CD14-positive monocyte (primary cell): ENCODE measurements around the gene SLC20A1. TPM values are rescaled to one million over a fixed set of nuclear protein-coding genes. Genes with fewer than 3 reads are reported as not detected.
"Not testable (repeated sequence)": the region's sequence is repeated elsewhere in the genome, so short reads cannot be mapped to it uniquely, and the experiment has no call there.

Experiments
- DNase-seq, 3 donors: peaks; one replicate each; pipeline ENCODE4 v3.0.0-alpha.2; 2011 to 2022
- H2AFZ ChIP-seq: 2 replicates; pipeline ENCODE4 v1.6.0; 2012; ENCODE audit warnings: mild to moderate bottlenecking, low read depth, low read length, inconsistent platforms; ENCODE audit not compliant: insufficient read depth, poor library complexity, severe bottlenecking
- H3K27ac ChIP-seq, 2 donors: 1 replicate in 1 of 2; 2 replicates in 1 of 2; pipeline ENCODE4 v1.5.1; 2012 to 2013; ENCODE audit warnings: low read length in 2 of 2, control low read depth in 1 of 2, inconsistent platforms in 1 of 2, low read depth in 1 of 2, mild to moderate bottlenecking in 1 of 2
- H3K27me3 ChIP-seq, 2 donors: one replicate each; pipeline versions ENCODE4 v1.6.0 to v1.6.1; 2011 to 2013; ENCODE audit warnings: low read length in 2 of 2; ENCODE audit not compliant: control insufficient read depth in 2 of 2, insufficient read depth in 2 of 2
- H3K36me3 ChIP-seq, 2 donors: replicated peaks in 1 of 2; 1 replicate in 1 of 2; 2 replicates in 1 of 2; pipeline versions ENCODE4 v1.5.1 to v1.6.1; 2012 to 2013; ENCODE audit warnings: low read length in 2 of 2, control low read depth in 1 of 2, inconsistent platforms in 1 of 2, mild to moderate bottlenecking in 1 of 2; ENCODE audit not compliant: insufficient read depth in 2 of 2, control insufficient read depth in 1 of 2
- H3K4me1 ChIP-seq, 2 donors: 1 replicate in 1 of 2; 2 replicates in 1 of 2; pipeline versions ENCODE4 v1.5.1 to v1.6.1; 2012 to 2013; ENCODE audit warnings: low read length in 2 of 2, control low read depth in 1 of 2, inconsistent platforms in 1 of 2, mild to moderate bottlenecking in 1 of 2, moderate library complexity in 1 of 2; ENCODE audit not compliant: insufficient read depth in 2 of 2, control insufficient read depth in 1 of 2
- H3K4me2 ChIP-seq: replicated peaks from 2 replicates; pipeline ENCODE3; 2012; ENCODE audit warnings: low read length, moderate library complexity, mild to moderate bottlenecking; ENCODE audit not compliant: poor library complexity, severe bottlenecking; ENCODE audit errors: extremely low read depth
- H3K4me3 ChIP-seq, 3 experiments: fragments of 200-600 bp in 1 of 3; sonication (generic) in 1 of 3; replicated peaks in 1 of 3; 1 replicate in 2 of 3; 2 replicates in 1 of 3; pipeline ENCODE4 v1.5.1; 2011 to 2013; ENCODE audit warnings: low read length in 3 of 3, mild to moderate bottlenecking in 3 of 3, control low read depth in 2 of 3, low read depth in 2 of 3, inconsistent platforms in 1 of 3, moderate library complexity in 1 of 3
- H3K79me2 ChIP-seq: 2 replicates; pipeline ENCODE4 v1.6.0; 2012; ENCODE audit warnings: mild to moderate bottlenecking, control low read depth, inconsistent platforms, low read length, moderate library complexity; ENCODE audit not compliant: insufficient read depth
- H3K9ac ChIP-seq: 2 replicates; pipeline ENCODE4 v1.6.0; 2017; ENCODE audit warnings: low read length, mild to moderate bottlenecking; ENCODE audit not compliant: insufficient read depth, poor library complexity, severe bottlenecking
- H3K9me3 ChIP-seq, 2 donors: replicated peaks in 1 of 2; 1 replicate in 1 of 2; 2 replicates in 1 of 2; pipeline versions ENCODE4 v1.5.1 to v1.6.1; 2012 to 2013; ENCODE audit warnings: low read length in 2 of 2, control low read depth in 1 of 2; ENCODE audit not compliant: control insufficient read depth in 1 of 2, insufficient read depth in 1 of 2
- H4K20me1 ChIP-seq: 2 replicates; pipeline ENCODE4 v1.6.0; 2012; ENCODE audit warnings: mild to moderate bottlenecking, low read length, control low read depth, moderate library complexity; ENCODE audit not compliant: insufficient read depth
- H3K27ac Mint-ChIP-seq, 7 donors: one replicate each; pipeline ENCODE4 v1.8.0; 2020; ENCODE audit warnings: mild to moderate bottlenecking in 7 of 7, mixed read lengths in 7 of 7, moderate library complexity in 6 of 7, inconsistent platforms in 2 of 7
- H3K27me3 Mint-ChIP-seq, 3 donors: one replicate each; pipeline ENCODE4 v1.8.0; 2021 to 2022; ENCODE audit warnings: low read depth in 3 of 3, mild to moderate bottlenecking in 3 of 3, mixed read lengths in 3 of 3, moderate library complexity in 3 of 3, inconsistent platforms in 1 of 3
- H3K36me3 Mint-ChIP-seq, 2 donors: one replicate each; pipeline ENCODE4 v1.8.0; 2020; ENCODE audit warnings: mixed read lengths in 2 of 2, inconsistent platforms in 1 of 2, mild to moderate bottlenecking in 1 of 2
- H3K4me1 Mint-ChIP-seq: one replicate; pipeline ENCODE4 v1.8.0; 2020; ENCODE audit warnings: mild to moderate bottlenecking, mixed read lengths
- H3K4me3 Mint-ChIP-seq, 2 donors: one replicate each; pipeline ENCODE4 v1.8.0; 2020; ENCODE audit warnings: mild to moderate bottlenecking in 2 of 2, mixed read lengths in 2 of 2, moderate library complexity in 1 of 2
- H3K9me3 Mint-ChIP-seq, 7 donors: one replicate each; pipeline ENCODE4 v1.8.0; 2020 to 2022; ENCODE audit warnings: mixed read lengths in 7 of 7, mild to moderate bottlenecking in 6 of 7, moderate library complexity in 6 of 7, inconsistent platforms in 2 of 7
- CTCF ChIP-seq: fragments of 200-600 bp; IDR thresholded peaks from one replicate; pipeline ENCODE4 v1.8.0; 2022; ENCODE audit warnings: antibody characterized with exemption, mild to moderate bottlenecking
- WGBS: methylation state at CpG from one replicate; pipeline ENCODE4 v1.1.5; 2013; ENCODE audit warnings: missing lambda C conversion rate; ENCODE audit not compliant: insufficient coverage; 5-methylcytosine and 5-hydroxymethylcytosine counted together
- intact Hi-C, 2 donors: fragments of 100-400 bp; cut with micrococcal nuclease; formaldehyde crosslinking; loops; one replicate each; pipeline versions ENCODE4 v1.15.0 to v1.15.1; 2023
- polyA plus RNA-seq, 3 donors: library from polyadenylated mRNA; depleted of rRNA in 1 of 3; unstranded in 2 of 3; stranded (reverse) in 1 of 3; fragments of 300-500 nt in 2 of 3; fragments of >200 nt in 1 of 3; fragmentation: Illumina TruSeq in 2 of 3; gene quantifications; 1 replicate in 2 of 3; 2 replicates in 1 of 3; pipeline ENCODE4 v1.2.3, GENCODE V29; 2012 to 2021

SLC20A1 gene
- polyA plus RNA-seq, 3 donors: 16.1 to 112 (median 36.3) TPM

GRCh38 chr2:112614201-112614840 lies 31.4 kb upstream of the SLC20A1 start:
- peaks cover 0 to 1% of the 10 kb centered on the region in 2 donors for H3K36me3 Mint-ChIP-seq

GRCh38 chr2:112615051-112615450 lies 30.7 kb upstream of the SLC20A1 start:
- Histone ChIP-seq H3K36me3 (no peaks in the 10 kb centered on the region), H3K27me3 (no peaks in the 10 kb centered on the region), H3K4me1 (peaks cover 23 to 27% of the 10 kb centered on the region in 2 donors), H3K9ac (no peak overlapping the region), H3K9me3 (no peaks in the 10 kb centered on the region), H3K79me2 (no peaks in the 10 kb centered on the region), H4K20me1 (no peaks in the 10 kb centered on the region), H3K27ac (no peak overlapping the region), H3K4me3 (no peak overlapping the region), H3K4me2 (no peak overlapping the region), H2AFZ (no peak overlapping the region)
- Mint-ChIP-seq H3K9me3 (peaks cover 0 to 3% (median 0%) of the 10 kb centered on the region in 7 donors), H3K4me1 (peaks cover 20% of the 10 kb centered on the region), H3K36me3 (peaks cover 0 to 1% of the 10 kb centered on the region in 2 donors), H3K27ac (no peak overlapping the region), H3K27me3 (peaks cover 0 to 7% (median 1%) of the 10 kb centered on the region in 3 donors), H3K4me3 (no peak overlapping the region)
- TF ChIP-seq CTCF: no peak
- WGBS: 98% methylated on average over 7 of the region's 8 CpGs
- intact Hi-C loops: no loop called here
- no peak for DNase-seq

More at GRCh38 chr2:112614201-112614840, 31.4 kb upstream of the SLC20A1 start:
- H3K27ac Mint-ChIP-seq: no peak overlapping the region
- peaks cover 23 to 27% of the 10 kb centered on the region in 2 donors for H3K4me1 ChIP-seq
- no peaks in the 10 kb centered on the region for H3K9me3 ChIP-seq
- H3K9me3 Mint-ChIP-seq: peaks cover 0 to 4% (median 3%) of the 10 kb centered on the region in 7 donors
- no peaks in the 10 kb centered on the region for H3K36me3 ChIP-seq
- no peak overlapping the region for H2AFZ ChIP-seq
- no peak overlapping the region for H3K4me3 ChIP-seq
- H4K20me1 ChIP-seq: no peaks in the 10 kb centered on the region
- no peak for TF ChIP-seq CTCF
- H3K9ac ChIP-seq: no peak overlapping the region
- H3K4me3 Mint-ChIP-seq: no peak overlapping the region
- no peaks in the 10 kb centered on the region for H3K79me2 ChIP-seq
- H3K27ac ChIP-seq: no peak overlapping the region
- no peak overlapping the region for H3K4me2 ChIP-seq
- H3K27me3 ChIP-seq: no peaks in the 10 kb centered on the region
- 83% methylated on average over 12 of the region's 13 CpGs for WGBS
- H3K27me3 Mint-ChIP-seq: peaks cover 0 to 7% (median 1%) of the 10 kb centered on the region in 3 donors
- no peak for DNase-seq
- peaks cover 20% of the 10 kb centered on the region for H3K4me1 Mint-ChIP-seq
- intact Hi-C loops: no loop called here

- H3K4me1 ChIP-seq: peaks cover 23 to 27% of the 10 kb centered on the region in 2 donors
- intact Hi-C loops, H3K4me3 ChIP-seq, H3K36me3 Mint-ChIP-seq, H3K79me2 ChIP-seq, H3K27me3 ChIP-seq, H3K27me3 Mint-ChIP-seq, DNase-seq, H3K36me3 ChIP-seq, H3K27ac ChIP-seq, H3K9ac ChIP-seq, H2AFZ ChIP-seq, H3K9me3 ChIP-seq, H3K4me3 Mint-ChIP-seq, H3K4me2 ChIP-seq, H3K9me3 Mint-ChIP-seq, H4K20me1 ChIP-seq, H3K27ac Mint-ChIP-seq: not testable (repeated sequence)
- H3K4me1 Mint-ChIP-seq: peaks cover 20% of the 10 kb centered on the region
- no CpG with 5 or more reads among the region's 2 CpGs for WGBS
Measured at GRCh38 chr2:112615798-112616197, 29.9 kb upstream of the SLC20A1 start.
